HG02970 (cell line): Measurements from ENCODE around the gene SMIM35.
"Not testable (repeated sequence)": the region's sequence is repeated elsewhere in the genome, so short reads cannot be mapped to it uniquely, and the experiment has no call there.

ENCODE experiments used
- ATAC-seq: cut with Tn5 transposase; IDR thresholded peaks from one replicate; pipeline ENCODE4 v1.9.1; 2021; ENCODE audit warnings: mild to moderate bottlenecking, moderate library complexity, moderate number of reproducible peaks; ENCODE audit not compliant: unreplicated experiment, low FRiP score

Gene SMIM35

DNA sequence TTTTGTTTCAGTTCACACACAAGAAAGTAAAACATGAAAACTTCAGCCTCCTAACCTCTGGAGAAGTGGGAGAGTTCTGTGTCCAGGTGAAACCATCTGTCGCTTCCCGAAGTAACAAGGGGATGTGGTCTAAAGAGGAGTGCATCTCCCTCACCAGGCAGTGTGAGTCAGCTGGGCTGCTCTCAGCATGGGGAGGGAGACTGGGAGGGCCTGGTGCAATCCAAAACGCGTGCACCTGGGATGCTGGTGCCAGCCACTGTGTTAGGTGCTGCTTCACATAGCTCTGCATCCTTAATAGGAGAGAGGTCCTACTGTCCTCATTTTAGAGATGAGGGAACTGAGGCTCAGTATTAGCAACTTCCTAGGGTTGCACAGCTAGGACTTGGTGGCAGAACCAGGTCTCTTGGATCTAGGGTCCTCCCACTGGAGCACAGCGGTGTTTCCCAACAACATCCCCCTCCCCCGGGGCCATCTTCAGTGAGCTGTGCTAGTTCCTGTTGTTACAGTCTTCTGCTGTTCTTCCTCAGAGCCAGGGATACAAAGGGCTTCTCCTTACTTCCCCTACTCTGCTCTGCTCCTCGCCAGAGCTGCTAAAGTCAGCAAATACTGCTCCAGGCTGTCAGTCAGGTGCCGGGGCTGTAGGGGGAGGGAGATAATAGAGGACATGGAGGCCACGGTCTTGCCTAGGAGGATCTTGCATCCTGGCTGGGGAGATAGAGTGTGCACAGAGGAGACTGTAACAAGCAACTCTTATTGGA is 92.6 kb downstream of the SMIM35 start:
- ATAC-seq, result no peak

DNA sequence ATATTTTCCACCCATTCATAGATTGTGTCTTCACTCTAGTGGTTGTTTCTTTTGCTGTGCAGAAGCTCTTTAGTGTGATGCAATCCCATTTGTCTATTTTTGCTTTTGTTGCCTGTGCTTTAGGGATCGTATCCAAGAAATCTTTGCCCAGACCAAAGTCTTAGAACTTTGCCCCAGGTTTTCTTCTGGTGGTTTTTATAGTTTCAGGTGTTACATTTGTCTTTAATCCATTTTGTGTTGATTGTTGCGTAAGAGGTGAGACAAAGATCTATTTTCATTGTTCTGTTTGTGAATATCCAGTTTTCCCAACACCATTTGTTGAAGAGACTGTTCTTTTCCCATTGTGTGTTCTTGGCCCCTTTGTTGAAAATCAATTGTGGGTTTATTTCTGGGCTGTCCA is 94.1 kb downstream of the SMIM35 start:
- no peak for ATAC-seq

DNA sequence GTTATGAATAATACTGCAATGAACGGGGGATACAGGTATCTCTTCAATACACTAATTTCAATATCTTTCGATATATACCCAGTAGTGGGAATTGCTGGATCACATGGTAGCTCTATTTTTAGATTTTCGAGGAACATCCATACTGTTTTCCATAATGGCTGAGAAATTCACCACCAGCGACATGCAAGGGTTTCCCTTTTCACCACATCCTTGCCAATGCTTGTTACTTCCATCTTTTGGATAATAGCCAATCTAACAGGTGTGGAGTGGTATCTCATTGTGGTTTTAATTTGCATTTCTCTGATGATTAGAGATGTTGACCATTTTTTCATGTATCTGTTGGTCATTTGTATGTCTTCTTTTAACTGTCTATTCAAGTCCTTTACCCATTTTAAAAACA is 94.6 kb downstream of the SMIM35 start:
- ATAC-seq, result no peak

DNA sequence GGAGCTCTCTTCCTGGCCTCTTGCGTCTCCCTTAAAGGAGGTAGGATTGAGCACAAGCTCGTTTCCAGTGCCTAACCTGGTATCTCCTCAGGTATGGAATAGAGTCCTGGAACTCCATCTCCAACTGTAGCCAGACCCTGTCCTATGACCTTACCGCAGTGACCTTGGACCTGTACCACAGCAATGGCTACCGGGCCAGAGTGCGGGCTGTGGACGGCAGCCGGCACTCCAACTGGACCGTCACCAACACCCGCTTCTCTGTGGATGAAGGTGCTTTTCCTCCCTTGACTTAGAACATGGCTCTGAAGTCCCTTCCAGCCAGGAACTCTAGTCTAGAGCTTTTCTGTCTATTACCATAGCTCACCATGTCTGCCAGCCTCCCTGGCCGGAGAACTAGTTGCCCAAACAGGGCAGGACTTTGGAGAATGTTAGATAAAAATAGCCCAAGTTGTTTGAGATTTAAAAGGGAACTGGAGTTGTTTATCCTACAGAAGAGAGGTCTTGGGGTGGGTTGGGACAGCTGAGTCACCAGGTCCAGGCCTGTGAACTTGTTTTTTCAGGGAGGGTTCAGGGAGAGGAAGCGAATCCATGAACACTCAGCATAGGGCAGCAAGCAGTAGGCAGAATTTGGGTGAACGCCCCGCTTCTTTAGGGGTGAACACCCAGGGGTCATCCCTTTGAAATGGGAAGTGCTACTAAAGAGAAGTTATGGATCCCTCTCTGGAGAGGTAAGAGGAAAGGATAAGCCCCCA is 97.2 kb downstream of the SMIM35 start:
- no peak for ATAC-seq

DNA sequence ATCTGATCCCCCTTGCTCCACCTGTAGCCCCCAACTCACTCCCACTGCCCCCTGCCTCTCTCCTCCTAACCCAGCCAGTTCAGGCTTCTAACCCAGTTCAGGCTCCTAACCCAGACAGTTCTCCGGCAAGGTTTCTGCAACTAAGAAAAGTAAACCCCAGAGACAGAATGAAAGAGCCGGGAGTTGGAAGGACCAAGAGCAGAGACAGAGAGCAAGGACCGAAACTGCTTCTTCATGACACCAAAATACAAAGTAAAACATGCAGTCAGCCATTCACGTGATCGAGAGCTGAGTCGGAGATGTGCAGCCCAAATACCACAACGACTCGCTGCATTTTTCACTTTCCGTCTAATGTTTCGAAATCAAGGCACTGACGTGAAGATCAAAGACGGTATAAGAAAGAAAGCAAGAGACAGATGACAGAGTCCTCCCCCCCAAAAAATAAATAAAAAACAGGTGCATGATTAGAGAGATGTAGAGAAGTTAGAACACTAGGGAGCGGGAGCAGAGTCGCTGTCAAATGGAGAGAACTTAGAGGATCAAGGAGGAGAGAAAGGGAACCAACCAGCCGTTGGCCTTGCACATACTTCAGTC is 99.7 kb downstream of the SMIM35 start:
- ATAC-seq, result peak; percentile 38

DNA sequence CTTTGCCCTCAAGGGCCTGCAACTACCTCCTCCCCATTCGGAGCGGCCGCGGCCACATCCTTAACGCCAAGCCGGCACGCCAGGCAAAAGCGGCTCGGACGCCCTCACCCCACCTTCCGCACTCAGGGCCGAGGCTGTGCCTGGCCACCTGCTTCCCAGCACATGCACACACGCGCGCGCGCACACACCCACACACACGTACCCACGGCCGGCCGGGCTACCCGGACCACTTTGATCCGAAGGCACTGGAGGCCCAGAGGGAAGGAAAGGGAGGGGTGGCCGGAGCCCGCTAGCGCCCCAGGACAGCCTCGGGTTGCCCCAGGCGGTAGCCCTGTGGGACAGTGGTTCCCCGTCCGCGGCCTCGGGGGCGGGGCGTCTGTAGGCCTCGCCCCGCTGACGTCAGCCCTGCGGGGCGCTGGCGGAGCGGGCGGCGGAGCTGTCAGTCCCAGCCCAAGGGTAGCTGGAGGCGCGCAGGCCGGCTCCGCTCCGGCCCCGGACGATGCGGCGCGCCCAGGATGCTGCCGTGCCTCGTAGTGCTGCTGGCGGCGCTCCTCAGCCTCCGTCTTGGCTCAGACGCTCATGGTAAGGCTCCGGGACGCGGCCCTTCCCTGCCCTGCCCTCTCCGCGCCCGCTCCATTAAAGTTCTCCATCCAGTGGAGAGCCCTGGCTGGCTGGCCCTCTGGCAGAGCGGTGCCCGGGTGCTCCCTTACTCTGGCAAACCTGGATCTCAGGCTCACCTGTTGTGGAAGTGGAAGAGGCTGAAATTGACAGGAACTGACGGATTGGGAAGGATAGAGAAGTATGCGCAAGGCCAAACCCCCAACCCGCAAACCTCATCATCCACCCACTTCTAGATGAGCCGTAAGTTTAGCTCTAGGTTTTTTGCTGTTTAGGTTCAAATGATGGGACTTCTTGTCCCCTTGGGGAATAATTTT is 100.5 kb downstream of the SMIM35 start, which contains the start of gene IL10RA:
Gene IL10RA (plus strand): TSS at position 442 of the 935 bp plus-strand sequence. CDS start 74 bp downstream, at position 516.
- peak; percentile 92 for ATAC-seq

DNA sequence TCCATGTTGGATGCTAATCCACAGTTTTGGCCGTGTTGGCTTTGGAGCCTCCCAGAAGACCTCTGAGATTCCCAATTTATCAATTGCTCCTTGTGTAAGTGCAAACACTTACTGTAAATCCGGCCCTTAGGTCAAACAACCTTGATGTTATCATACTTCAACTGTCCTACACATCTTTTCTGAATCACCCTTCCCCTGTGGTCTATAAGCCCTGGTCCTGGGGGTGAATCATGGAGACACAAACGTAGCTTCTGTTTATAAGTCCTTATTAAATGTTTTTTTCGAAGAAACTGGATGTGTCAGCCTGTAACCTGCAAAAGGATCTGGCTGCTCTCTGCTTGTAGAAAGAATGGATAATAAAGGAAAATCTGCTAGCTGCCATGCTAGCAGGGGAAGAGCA is 102.3 kb downstream of the SMIM35 start:
- no peak for ATAC-seq

DNA sequence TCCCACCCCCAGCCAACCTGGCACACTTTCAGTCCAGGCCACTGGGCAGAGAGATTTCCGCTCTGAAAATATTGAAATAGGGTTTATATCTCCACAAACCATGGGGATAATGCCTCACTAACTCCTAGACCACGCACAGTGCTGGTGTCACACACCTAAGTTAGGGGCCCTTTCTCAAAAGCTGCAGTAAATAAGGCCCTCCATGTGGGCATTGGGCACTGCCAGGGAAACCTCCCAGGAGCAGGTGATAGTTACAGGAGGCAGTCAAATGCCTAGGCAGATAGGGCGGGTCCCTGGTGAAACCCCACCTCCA is 103.6 kb downstream of the SMIM35 start:
- ATAC-seq, result no peak

DNA sequence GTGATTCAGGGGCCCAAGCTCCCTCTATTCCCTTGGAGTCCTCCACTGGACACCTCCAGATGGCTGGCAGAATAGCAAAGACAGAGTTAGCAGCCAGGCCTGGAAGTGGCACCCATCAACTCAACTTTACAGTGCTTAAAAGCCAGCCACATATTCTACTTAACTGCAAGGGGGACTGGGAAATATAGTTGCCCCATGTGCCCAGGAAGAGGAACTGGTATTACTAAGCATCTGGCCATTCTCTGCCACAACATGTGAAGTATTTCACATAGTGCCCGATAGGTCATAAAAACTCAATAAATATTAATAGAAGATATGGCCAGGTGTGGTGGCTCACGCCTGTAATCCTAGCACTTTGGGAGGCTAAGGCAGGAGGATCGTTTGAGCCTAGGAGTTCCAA is 106.0 kb downstream of the SMIM35 start:
- no peak for ATAC-seq

DNA sequence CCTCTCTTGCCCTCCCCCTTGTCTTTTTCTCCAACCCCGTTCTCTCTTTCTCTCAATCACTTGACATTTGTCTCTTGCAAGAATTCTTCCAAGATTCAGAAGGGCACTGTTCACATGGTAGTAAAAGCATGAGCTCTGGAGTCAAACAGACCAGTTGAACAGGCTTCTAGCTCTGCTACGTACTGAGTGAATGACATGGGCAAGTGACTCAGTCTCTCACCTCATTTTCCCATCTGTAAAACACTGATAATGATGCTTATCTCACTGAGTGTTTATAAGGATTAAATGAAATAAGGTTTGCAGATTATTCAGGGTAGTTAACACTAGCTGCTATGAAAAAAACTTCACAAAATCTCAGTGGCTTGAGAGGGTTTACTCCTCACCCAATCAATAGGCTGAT is 106.5 kb downstream of the SMIM35 start:
- ATAC-seq, result no peak

DNA sequence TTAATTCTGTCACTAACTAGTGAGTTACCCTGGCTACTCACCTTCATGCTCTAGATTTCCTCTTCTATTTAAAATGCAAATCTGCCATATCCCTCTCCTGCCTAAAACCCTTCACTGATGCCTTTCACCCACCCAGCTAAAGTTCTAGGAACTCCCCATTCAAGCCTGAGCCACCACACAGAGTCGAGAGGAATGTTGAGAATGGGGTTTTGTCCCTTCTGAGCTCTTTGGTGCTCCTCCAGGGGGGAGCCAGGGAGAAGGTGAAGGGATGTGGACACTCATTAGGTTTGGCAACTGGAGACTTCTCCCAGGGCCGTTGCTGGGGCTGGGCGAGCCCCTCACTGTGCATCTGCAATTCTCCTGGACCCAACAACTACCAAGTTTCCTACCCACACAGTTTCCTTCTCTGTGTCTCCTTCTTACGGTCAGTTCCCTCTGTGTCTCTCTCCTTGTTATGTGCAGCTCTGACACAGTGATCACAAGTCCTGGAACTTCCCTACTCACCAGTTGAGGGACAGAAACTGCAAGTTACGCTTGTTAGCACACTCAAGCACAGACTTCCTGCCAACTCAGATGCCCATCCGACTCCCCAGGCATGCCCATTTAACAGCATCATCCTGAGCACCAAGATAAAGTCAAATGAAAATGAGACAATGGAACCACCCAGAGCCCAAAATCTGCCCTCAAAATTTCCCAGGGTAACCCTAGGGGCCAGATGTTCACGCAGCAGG is 107.1 kb downstream of the SMIM35 start:
- no peak for ATAC-seq

DNA sequence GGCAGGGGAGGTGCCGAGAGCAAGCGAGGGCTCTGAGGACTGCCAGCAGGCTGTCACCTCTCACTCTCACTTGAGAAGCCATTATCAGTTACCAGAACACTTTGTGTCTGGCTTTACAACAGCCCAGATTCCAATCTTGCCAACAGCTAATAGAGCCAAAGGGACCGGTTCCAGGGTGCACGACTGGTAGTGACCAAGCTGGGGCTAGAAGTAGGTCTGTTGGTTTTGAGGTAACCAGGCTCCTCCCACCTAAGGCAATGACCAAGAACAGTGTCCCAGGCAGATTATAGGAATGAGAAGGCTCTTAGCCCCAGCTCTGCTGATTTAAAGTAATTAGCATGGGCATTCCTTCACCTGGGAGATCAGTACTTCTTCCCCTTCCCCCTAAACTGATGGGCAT is 107.8 kb downstream of the SMIM35 start:
- ATAC-seq, result no peak

DNA sequence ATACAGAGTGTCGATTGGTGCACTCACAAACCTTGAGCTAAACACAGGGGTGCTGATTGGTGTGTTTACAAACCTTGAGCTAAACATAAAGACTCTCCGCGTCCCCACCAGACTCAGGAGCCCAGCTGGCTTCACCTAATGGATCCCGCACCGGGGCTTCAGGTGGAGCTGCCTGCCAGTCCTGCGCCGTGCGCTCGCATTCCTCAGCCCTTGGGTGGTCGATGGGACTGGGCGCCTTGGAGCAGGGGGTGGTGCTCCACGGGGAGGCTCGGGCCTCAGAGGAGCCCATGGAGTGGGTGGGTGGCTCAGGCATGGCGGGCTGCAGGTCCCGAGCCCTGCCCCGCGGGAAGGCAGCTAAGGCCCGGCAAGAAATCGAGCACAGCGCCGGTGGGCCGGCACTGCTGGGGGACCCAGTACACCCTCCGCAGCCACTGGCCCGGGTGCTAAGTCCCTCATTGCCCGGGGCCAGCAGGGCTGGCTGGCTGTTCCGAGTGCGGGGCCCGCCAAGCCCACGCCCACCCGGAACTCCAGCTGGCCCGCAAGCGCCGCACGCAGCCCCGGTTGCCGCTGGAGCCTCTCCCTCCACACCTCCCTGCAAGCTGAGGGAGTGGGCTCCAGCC is 108.4 kb downstream of the SMIM35 start:
- ATAC-seq, result not testable (repeated sequence)

DNA sequence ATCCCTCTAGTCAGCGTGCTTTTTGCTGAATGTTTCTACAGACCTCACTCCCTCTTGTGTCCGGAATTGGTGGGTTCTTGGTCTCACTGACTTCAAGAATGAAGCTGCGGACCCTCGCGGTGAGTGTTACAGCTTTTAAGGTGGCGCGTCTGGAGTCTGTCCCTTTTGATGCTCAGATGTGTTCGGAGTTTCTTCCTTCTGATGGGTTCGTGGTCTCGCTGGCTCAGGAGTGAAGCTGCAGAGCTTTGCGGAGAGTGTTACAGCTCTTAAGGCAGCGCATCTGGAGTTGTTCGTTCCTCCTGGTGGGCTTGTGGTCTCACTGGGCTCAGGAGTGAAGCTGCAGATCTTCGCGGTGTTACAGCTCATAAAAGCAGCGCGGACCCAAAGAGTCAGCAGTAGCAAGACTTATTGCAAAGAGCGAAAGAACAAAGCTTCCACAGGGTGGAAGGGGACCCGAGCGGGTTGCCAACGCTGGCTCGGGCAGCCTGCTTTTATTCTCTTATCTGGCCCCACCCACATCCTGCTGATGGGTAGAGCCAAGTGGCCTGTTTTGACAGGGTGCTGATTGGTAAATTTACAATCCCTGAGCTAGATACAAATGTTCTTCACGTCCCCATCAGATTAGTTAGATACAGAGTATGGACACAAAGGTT is 109.0 kb downstream of the SMIM35 start:
- ATAC-seq, result not testable (repeated sequence)

DNA sequence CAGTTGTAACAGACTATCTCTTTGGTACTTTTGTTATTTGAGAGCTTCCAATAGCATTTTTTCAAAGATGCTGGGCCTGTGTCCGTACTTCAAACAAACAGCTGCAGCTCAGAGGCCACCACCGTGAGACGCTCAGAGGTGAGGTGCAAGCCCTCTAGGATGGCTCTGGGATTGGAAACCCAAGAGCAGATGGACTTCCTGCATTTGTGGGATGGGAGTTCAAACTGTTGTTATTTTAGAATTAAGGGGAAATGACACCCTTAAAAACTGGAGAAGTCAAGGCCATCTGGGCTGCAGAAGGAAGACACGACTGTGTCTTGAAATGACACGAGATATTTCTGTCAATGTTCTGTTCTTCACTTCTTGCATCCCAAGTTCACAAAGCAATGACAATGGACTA is 109.7 kb downstream of the SMIM35 start:
- ATAC-seq, result no peak

DNA sequence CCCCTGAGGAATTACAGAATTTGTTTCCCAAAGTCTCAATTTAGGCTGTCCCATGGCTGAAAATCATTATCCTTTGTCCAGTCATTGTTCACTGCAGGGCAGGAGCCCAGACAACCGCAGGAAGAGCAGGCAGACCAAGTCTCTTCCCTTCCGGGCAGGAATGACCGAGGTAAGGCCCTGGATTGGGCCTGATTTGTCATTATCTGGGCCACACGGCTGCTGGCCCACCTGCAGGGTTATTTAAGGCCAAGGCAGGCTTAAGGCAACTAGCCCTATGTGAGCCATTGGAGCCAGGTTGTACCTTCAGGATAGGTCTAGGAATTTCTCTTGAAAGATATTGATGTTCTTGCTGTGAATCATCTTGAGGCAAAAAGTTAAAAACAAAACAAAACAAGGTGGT is 110.3 kb downstream of the SMIM35 start:
- ATAC-seq, result no peak

DNA sequence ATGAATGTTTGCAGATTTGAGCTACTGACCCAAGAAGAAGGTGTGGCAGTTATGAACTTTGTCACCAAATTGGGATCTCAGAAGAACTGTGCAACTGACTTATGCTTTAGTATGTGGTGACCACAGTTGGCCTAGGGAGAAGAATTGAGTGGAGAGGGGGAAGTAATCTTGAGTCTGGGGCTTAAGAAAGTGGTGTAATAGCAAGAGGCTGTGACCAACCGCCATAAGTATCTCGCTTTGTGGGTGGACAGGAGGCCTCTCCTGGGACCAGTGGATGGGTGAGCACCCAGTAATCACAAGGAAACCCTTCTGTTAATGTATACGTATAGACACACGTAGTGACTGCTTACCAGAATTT is 113.3 kb downstream of the SMIM35 start:
- no peak for ATAC-seq

DNA sequence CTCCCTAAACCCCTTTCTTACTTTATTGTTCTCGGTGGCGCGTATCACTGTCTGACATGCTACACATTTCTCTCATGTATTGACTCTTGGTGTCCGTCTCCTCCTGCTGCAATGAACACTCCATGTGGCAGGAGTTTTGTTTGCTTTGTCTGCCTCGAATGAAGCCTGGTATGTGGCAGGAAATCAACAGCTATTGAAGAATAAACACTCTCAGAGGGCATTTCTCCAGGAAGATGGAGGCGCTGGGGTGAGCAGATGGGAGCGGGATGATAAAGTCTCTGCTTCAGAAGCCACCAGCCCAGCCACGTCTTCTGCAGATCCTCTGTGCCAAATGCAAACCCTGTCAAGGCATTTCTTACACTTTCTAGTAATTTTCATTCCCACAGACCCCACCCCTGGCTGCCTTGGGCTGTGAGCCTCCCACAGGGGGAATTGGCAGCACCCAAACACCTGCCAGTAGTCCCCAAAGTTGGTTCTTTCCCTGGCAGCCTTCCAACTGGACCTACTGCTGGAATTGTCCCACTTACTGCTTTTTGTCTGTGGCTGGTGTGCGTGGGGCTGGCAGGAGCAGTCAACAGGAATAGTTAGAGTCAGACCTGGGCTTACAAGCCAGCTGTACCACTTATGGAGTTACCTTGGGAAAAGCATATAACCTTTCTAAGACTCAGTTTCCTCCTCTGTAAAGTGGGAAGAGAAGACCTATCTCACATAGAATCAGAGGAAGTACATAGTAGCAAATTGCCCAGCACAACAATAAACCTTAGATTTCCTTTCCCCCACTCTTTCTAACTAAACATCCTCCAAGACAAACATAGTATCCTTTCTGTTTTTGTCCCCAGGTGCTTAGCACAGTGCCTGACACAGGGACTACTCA is 113.9 kb downstream of the SMIM35 start:
- ATAC-seq, result no peak
